ENCODE results near the gene BBS2.
A peak's percentile ranks its signal among the peaks of the same experiment; 100 is the strongest.

The BBS2 gene

GRCh38 chr16:56542039-56542438 lies 22.2 kb upstream of the BBS2 start:
- TF ChIP-seq, protein P1, sequence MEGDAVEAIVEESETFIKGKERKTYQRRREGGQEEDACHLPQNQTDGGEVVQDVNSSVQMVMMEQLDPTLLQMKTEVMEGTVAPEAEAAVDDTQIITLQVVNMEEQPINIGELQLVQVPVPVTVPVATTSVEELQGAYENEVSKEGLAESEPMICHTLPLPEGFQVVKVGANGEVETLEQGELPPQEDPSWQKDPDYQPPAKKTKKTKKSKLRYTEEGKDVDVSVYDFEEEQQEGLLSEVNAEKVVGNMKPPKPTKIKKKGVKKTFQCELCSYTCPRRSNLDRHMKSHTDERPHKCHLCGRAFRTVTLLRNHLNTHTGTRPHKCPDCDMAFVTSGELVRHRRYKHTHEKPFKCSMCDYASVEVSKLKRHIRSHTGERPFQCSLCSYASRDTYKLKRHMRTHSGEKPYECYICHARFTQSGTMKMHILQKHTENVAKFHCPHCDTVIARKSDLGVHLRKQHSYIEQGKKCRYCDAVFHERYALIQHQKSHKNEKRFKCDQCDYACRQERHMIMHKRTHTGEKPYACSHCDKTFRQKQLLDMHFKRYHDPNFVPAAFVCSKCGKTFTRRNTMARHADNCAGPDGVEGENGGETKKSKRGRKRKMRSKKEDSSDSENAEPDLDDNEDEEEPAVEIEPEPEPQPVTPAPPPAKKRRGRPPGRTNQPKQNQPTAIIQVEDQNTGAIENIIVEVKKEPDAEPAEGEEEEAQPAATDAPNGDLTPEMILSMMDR (conservative IDR thresholded peaks at IDR 0.05), result no peak
- TF ChIP-seq ZFX (IDR thresholded peaks at IDR 0.05), result no peak
- H3K27ac ChIP-seq, result no peak overlapping the region

- TF ChIP-seq, protein P1 (conservative IDR thresholded peaks at IDR 0.05), result no peak
- no peak for TF ChIP-seq ZFX (IDR thresholded peaks at IDR 0.05)
- no peak overlapping the region for H3K27ac ChIP-seq
Measured at GRCh38 chr16:56539656-56540055, 19.8 kb upstream of the BBS2 start.

DNA sequence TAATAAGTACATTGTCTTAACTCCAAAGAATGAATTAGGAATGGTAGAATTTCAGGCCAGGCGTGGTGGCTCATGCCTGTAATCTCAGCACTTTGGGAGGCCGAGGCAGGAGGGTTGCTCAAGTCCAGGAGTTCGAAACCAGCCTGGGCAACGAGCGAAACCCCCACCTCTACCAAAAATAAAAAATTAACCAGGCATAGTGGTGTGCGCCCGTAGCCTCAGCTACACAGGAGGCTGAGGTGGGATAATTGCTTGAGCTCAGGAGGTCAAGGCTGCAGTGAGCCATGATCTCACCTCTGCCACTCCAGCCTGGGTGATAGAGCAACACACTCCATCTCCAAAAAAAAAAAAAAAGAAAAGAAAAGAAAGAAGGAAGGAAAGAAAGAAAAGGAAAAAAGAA lies 18.5 kb upstream of the BBS2 start:
- no peak for TF ChIP-seq ZFX (IDR thresholded peaks at IDR 0.05)
- TF ChIP-seq, protein P1 (conservative IDR thresholded peaks at IDR 0.05), result no peak
- H3K27ac ChIP-seq, result no peak overlapping the region

DNA sequence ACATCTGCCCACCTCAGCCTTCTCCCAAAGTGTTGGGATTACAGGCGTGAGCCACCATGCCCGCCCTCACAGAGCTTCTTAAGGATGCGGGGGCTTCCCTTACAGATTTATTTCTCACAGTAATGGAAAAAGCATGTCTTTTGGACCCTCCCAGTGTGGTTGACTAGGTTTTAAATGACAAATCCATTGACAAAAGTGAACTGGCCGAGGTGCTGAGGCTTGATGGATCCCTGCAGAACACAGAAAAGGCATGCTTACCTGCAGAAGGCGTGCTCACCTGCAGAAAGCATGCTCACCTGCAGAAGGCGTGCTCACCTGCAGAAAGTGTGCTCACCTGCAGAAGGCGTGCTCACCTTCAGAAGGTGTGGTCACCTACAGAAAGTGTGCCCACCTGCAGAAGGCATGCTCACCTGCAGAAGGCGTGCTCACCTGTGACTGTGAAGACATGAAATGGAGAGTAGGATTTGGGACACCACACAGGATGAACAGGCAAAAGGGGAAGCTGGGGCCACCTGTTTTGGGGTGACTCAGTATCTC lies 15.1 kb upstream of the BBS2 start:
- no peak overlapping the region for H3K27ac ChIP-seq
- TF ChIP-seq ZFX (IDR thresholded peaks at IDR 0.05), result no peak
- TF ChIP-seq, protein P1 (conservative IDR thresholded peaks at IDR 0.05), result peak; percentile 46

DNA sequence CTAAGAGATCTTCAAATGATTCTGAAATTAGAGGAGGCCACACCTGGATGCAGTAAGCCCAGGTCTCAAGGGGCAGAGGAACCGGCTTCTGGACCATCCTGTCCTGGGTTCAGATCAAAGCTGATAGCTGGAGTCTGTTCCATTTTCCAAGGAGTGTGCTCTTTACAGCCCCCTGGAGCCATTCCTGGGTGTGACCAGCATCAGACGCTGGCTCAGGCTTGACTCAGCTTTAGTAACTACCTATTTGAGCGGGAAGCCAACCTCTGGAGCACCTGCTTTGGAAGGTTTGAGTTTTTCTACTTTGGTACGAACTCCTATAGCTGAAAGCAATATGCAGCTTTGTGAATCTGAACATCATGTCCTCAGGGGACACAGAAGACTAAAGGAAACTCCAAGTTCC lies 12.9 kb upstream of the BBS2 start:
- TF ChIP-seq, protein P1 (conservative IDR thresholded peaks at IDR 0.05), result no peak
- no peak for TF ChIP-seq ZFX (IDR thresholded peaks at IDR 0.05)
- H3K27ac ChIP-seq, result no peak overlapping the region

DNA sequence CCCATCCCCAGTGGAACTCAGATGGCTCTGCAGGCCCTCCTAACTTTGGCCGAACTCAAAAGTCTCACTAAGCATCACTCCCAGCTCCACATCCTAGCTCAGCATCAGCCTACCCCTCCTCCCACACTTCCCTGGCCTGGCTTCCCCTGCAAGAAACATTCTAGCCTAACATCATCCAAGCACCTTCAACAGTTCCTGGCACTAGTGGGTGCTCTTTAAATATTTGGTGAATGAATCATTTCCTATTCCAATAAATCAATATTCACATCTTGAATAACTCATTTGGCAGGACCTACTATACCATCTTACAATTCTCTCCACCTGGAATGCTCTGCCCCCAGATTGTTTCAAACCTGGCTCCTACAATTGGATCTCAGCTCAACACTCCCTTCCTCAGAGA lies 11.0 kb upstream of the BBS2 start:
- no peak overlapping the region for H3K27ac ChIP-seq
- no peak for TF ChIP-seq ZFX (IDR thresholded peaks at IDR 0.05)
- TF ChIP-seq, protein P1 (conservative IDR thresholded peaks at IDR 0.05), result no peak

DNA sequence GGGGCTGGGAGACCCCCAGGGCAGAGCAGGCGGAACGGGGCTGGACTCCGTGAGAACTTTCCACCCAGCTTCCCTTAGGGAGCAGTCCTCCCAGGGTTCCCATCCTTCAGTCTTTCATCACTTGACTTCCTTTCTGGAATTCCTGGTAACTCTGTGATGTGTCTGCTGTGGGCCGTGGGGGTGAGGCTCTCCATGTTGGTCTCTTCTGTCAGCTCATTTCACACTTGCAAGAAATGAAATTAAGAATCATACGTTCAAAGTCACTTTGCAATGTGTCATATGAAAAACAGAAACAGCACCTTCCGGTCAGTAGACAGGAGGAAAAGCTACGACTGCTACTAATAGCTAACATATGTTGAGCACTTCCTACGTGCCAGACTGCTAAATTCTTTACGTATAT lies 5.4 kb upstream of the BBS2 start:
- TF ChIP-seq, protein P1 (conservative IDR thresholded peaks at IDR 0.05), result no peak
- TF ChIP-seq ZFX (IDR thresholded peaks at IDR 0.05), result no peak
- no peak overlapping the region for H3K27ac ChIP-seq

Measured in C4-2B (cell line).